ENCODE results near the gene CDT1.
"Not testable (repeated sequence)": the region's sequence is repeated elsewhere in the genome, so short reads cannot be mapped to it uniquely, and the experiment has no call there.

The CDT1 gene

DNA sequence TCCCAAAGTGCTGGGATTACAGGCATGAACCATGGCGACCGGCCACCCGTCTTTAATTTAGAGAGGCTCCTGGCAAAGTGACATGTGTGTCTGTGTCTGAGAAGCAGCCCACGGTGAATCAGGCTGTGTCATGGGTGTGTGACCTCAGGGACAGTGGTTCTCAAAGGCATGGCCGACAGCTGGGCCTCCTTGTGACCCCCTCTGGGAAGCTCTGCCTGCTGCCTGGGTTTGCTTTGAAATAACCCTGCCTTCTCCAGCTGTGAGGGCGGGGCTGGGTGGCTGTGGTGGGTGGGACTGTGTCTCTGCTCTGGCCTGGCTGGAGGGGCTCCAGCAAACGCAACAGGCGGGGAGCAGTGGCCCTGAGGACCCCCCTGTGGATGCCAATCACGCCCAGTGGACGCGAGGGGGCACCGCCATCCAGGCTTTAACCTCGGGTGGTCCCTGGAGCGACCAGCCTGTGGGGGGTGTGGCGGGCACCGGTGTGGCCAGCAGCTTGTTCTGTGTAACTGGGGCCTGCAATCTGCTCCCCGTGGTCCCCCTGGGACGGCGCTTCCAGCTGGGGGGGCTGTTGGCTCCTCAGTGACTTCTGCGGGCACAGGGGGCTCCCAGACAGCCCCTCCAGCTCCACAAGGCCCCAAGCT, 16.9 kb downstream of the CDT1 start:
- FAIRE-seq = no peak

DNA sequence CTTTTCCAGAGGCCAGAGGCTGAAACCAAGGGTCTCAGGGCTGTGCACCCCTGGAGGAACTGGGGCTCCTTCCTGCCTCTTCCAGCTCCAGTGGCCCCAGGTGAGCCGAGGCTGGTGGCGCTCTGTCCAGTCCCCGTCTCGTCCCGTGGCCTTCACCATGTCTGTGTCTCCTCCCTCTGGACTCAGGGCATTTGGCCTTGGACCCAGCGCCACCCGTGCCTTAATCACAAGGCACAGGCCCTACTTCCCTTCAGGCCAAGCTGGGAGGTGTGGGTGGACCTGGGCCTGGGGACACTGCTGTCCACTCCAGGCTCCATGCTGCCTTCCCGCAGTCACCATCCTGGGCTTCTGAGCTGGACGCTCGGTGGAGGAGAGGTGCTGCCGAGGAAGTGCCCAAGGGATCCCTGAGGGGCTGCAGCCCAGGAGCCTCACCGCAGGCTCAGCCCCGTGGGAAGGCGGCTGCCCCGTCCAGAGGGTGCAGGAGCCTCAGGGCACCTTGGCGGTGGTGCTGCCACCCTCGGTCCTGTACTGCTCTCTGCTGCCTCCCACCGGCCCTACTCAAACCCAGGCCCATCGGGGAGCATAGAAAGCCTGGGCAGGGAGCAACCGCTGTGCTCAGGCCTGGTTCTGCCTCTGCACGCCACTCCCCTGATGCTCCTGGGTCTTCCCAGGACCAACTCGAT, 17.7 kb downstream of the CDT1 start:
- no peak for FAIRE-seq

DNA sequence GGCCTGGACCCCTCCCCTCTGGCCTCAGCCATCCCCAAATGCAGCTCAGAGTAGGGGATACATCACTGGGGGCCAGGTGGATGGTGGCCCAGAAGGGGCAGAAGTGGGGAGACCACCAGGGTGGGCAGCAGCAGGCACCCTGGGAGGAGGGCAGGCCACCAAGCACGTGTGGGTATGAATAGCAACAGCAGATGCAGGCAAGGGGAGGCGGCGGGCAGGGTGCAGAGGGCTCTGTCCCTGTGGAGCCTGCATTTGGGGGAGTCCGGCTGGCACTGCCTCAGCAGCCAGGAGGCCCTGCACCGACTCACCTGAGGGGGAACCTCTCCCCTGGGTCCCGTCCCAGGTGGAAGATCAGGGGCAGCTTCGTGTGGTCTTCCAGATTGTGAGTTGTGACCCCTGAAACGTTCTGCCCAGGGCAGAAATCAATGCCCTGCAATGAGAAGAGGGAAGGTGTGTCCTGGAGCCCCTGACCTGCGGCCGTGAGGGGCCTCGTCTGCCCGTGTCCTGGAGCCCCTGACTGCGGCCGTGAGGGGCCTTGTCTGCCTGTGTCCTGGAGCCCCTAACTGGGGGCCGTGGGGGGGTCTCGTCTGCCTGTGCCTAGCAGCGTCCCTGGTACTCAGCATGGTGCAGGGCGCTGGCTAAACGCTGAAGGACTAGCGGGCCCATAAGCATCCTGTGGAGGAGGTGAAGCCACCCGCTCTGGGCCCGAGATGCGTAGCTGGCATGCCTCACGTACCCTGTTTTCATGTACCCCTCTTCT, 18.9 kb downstream of the CDT1 start:
- FAIRE-seq = no peak

DNA sequence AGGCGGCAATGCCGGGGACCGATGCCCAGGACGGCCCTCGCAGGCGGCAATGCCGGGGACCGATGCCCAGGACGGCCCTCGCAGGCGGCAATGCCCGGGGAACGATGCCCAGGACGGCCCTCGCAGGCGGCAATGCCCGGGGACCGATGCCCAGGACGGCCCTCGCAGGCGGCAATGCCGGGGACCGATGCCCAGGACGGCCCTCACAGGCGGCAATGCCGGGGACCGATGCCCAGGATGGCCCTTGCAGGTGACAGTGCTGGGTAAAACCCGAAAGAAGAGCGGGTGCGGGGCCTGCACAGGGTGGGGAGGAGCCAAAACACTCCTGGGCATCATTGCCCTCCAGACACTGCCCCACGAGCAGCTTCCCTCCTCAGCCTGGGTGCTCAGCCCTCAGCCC, 20.1 kb downstream of the CDT1 start:
- not testable (repeated sequence) for FAIRE-seq

DNA sequence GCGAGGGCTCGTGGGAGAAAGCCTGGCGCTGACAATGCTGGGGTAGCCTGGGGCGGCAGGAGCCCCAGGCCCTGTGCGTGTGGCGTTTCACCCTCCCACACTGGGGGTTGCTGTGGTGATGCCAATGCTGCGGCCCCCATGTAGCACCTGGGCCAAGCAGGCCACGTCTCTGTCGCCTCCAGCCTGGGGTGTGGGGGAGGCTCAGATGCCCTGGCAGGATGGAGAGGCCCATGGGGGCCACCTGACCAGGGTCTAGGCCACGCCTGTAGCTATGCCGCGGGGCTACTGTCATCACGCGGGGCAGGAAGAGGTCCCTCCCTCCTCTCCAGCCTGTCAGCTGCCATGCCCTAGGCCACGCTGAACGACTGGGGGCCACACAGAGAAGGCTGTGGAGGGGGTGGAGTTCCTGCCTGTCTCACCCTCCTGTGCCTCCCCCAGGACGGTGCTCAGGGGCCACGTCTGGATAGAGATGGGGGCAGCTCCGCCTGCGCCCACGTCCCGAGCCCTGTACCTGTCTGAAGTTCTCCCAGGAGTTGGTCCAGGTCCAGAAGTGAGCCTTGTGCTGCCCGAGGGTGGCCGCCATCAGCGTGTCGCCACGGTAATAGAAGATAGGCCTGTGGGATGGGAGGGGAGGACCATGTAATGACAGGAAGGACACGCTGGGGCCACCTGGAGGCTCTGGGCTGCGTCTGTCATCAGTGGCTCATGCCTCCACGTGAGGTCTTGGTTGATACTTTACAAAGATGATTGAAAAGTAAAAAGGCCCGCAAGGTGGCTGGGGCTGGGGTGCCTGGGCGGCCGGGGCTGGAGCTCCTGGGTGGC, 20.9 kb downstream of the CDT1 start:
- no peak for FAIRE-seq

DNA sequence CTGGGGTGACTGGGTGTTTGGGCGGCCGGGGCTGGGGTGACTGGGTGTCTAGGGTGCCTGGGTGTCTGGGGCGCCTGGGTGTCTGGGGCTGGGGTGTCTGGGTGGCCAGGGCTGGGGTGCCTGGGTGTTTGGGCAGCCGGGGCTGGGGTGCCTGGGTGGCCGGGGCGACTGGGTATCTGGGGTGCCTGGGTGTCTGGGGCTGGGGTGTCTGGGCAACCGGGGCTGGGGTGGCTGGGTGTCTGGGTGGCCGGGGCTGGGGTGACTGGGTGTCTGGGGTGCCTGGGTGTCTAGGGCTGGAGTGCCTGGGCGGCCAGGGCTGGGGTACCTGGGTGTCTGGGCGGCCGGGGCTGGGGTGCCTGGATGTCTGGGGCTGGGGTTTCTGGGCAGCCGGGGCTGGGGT, 21.6 kb downstream of the CDT1 start:
- FAIRE-seq = no peak

DNA sequence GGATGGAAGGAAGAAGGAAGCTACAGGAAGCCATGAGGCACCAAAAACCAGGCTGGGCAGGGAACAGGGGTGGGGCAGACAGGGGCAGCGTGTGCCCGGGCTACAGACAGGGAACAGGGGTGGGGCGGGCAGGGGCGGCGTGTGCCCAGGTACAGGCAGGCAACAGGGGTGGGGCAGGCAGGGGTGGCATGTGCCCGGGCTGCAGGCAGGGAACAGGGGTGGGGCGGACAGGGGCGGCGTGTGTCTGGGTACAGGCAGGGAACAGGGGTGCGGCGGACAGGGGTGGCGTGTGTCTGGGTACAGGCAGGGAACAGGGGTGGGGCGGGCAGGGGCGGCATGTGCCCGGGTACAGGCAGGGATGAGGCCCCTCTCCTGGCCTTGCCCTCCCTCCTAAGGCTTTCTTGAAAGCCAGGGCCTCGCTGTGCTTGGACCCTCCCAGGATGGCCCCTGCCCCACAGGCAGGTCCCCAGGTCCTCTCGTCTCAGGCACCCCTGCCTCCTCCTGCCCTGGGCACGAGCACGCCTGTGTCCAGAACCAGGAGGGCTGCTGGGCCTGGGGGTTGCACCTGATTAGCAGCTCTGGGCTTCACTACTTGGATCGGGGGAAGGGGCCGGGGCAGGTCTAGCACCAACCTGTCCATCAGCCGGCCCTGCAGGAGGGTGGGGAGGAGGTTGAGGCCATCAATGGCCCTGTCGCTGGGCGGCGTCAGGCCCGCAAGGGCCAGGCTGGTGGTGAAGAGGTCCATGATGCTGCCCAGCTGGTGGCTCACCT, 22.7 kb downstream of the CDT1 start:
- no peak for FAIRE-seq

DNA sequence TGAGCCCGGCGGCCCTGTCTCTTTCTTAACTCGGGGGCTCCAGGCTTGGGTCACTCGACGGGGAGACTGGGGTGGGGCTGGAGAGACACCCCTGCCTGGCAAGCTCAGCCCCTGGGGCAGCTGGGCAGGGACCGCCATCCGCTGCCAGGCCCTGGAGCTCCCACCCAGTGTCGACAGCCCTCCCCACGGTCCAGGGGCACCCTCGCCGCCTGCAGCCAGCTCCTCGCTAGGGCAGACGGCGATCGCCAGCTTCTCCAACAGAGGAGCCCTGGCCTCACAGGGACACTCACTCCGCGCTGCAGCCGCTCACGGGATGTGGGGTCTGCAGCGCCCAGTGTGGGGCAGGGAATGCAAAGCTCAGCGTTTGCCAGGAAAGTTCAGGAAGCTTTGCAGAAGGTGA, 24.1 kb downstream of the CDT1 start:
- FAIRE-seq = no peak

DNA sequence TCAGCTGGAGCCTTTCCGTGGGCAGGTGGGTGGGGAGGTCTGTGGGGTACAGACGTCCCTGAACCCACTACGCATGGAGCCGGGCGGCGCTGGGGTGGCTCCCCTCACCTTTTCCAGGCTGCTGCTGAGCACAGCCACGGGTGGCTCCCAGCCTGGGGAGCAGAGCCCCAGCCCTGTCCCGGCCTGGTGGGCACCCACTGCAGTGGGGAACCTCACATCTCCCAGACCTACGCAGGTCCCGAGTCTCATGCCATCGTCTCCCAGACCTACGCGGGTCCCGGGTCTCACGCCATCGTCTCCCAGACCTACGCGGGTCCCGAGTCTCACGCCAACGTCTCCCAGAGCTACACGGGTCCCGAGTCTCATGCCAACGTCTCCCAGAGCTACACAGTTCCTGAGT, 25.1 kb downstream of the CDT1 start:
- FAIRE-seq = no peak

DNA sequence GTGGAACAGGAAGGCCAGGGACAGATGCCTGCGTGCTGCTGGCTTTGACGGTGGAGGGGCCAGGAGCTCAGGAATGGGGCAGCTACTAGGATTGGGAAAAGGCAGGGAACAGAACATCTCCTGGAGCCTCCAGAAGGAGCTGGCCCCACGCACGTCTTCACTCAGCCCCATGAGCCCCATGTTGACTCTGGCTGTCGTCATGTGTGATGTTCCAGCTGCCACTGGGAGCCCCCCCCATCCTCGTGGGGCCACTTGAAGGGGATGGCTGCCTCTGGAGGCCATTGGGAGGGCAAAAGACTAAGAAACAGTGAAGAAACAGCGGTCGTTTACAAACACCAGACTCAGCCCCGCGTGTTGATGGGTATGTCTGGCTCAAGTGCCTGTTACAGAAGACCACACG, 26.7 kb downstream of the CDT1 start:
- no peak for FAIRE-seq

DNA sequence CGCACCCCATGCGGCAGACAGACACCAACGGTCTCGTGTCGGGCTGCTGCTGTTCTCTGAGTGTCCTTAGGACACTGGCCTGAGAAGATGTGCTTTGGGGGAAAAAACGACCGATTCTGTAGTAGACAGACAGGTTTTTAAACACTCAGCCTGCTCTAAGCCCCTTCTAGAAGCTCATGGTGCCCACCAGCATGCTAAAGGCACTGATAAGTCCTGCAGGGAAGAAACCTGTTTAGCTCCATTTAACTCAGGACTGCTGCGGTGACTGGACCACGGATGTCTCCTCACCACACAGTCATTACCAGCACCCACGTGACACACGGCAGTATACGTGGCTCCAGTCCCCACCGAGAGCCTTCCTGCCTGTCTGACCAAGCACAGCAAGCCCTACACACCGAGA, 27.2 kb downstream of the CDT1 start:
- no peak for FAIRE-seq

DNA sequence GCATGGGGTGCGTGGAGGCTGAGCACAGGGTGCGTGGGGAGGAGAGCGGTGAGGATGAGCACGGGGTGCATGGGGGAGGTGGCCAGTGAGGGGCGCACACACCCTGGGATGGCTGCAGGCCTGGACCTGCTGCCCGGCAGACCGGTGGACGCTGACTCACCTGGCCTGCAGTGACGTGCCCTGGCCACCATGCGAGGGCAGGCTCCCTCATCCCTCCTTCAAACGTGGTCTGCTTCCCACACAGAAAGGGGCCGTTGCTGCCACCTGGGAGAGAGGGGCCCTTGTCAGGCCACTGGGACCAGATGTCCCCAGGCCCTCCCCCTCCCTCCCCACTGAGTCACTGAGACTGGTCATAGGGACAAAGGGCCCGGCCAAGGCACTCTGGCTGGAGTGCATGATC, 28.2 kb downstream of the CDT1 start:
- FAIRE-seq = no peak

DNA sequence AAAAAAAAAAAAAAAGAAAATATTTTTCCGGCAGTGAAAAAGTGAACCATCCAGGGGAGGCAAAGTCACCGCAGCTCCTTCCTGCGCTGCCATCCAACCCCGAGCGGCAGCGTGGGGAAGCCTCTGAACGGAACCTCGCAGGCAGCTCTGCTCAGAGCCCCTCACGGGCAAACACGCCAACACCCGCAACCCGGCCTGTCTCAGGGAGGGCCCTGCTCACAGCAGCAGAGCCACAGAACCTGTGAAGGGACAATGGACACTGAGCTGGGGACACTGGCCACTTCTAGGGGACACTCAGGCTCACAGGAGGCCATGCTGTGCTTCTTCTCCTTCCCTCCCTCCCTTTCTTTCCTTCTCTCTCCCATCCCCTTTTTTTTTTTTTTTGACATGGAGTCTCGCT, 29.5 kb downstream of the CDT1 start:
- no peak for FAIRE-seq

DNA sequence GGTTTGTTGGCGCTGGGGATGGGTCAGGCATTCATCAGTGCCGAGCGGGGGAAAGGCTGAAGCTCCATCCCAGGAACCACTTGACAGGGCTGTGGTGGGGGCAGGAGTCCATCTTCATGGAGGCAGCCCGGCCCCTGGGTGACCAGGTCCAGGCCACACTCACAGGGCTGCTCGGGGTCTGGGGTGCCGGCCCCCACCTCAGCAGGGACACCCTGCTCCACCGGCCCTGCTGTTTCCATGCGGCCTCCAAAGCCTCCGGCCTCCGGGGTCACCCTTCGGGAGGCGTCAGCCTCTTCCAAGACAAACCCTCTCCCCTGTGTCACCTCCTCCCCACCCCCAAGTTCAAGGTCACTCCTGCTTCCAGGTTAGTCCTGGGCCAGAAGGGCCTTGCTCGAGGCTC, 31.1 kb downstream of the CDT1 start:
- FAIRE-seq = no peak

DNA sequence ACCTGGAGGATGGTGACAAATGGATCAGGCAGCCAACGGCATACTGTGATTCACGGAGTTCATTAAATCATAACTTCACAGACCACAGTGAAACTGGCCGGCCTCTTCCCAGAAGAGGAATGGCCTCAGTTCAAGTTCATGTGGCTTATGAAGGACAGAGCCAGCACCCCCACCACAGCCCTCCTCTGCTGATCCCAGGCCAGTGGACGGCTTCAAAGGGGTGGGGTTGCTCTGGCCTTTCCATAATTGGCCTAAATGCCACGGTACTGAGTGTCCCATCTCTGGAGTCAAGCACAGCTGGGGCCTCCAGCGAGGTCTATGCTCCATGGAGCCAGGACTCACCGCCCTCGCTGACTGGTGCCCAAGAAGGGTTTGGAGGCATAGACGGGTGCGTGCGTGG, 31.8 kb downstream of the CDT1 start:
- FAIRE-seq = no peak

DNA sequence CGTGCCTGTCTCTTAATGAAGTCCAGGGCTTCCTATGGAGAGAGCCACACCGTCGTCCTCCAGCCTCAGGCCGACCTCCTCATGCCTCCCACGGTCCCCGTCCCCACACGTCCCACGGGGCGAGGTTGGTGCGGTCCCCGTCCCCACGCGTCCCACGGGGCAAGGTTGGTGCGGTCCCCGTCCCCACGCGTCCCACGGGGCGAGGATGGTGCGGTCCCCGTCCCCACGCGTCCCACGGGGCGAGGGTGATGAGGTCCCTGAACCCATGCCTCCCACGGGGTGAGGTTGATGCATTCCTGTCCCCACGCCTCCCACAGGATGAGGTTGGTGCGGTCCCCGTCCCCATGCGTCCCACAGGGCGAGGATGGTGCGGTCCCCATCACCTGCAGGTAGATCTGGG, 32.2 kb downstream of the CDT1 start:
- FAIRE-seq = no peak

DNA sequence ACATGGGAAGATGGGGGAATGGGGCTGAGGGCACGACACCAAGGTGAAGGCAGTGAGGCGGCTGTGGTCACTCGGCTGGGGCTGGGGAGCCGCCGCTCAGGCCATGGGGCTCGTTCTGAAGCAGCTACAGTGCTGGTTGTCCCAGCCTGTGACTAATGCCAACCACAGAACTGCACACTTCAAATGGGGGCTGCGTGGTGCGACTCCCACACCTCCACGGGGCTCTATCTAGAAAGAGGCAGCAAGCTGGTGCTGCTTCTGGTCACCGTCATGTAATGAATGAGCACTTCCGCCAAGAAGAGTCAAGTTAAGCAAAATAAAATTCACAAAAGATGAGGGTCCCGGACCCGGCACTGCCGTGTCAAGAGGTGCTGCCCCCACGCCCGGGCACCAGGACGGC, 33.2 kb downstream of the CDT1 start:
- no peak for FAIRE-seq

DNA sequence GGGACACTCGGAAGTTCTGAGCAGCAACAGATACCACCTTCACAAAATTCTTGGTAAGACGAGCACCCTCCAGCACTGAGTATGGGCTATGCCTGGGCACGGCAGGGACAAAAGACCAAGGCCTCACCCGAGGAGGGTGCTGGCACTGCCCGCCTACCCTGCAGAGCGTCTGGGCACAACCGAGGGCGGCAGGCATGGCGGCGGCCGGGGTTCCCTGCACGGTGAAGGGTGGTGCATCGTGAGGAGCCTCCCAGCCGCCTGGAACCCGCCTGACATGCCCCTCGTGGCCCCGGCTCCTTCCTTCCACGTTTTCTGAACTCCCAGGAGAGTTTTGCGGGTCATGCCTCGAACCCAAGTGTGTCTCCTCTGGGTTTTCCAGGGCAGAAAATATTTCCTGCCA, 34.2 kb downstream of the CDT1 start:
- FAIRE-seq = no peak

DNA sequence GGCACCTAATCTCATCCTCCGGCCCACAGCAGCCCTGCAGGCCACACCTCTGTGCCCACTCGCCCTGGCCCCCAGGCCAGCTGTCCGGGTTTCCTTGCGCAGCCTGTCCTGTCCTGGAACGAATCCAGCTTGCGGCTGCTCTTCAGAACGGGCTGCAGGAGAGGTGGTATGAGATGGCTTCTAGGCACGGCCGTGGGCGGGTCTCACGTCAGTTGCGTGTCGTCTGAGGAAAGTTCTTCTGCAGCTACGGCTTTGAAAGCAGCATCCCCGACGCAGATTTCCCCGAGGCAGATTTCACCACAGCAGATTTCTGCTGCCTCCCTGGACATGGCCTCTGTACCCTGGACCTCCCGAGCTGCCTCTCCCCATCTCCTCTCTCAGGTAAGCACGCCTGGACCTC, 35.0 kb downstream of the CDT1 start:
- FAIRE-seq = no peak

DNA sequence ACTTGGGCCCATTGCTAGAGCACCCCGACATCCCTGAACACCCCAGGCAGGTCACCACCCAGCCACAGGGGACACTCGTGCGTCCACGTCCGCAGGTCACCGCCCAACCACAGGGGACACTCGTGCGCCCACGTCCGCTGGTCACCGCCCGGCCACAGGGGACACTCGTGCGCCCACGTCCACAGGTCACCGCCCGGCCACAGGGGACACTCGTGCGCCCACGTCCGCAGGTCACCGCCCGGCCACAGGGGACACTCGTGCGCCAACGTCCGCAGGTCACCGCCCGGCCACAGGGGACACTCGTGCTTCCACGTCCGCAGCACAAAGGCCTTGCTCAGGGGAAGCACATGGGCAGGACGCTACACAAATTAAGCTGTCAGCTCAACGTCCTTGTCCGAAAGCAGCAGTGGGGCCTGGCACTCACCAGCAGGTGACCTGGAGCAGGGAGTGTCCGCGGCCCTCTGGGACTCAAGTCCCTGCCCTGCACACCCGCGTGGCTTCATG, 35.5 kb downstream of the CDT1 start:
- FAIRE-seq = no peak

DNA sequence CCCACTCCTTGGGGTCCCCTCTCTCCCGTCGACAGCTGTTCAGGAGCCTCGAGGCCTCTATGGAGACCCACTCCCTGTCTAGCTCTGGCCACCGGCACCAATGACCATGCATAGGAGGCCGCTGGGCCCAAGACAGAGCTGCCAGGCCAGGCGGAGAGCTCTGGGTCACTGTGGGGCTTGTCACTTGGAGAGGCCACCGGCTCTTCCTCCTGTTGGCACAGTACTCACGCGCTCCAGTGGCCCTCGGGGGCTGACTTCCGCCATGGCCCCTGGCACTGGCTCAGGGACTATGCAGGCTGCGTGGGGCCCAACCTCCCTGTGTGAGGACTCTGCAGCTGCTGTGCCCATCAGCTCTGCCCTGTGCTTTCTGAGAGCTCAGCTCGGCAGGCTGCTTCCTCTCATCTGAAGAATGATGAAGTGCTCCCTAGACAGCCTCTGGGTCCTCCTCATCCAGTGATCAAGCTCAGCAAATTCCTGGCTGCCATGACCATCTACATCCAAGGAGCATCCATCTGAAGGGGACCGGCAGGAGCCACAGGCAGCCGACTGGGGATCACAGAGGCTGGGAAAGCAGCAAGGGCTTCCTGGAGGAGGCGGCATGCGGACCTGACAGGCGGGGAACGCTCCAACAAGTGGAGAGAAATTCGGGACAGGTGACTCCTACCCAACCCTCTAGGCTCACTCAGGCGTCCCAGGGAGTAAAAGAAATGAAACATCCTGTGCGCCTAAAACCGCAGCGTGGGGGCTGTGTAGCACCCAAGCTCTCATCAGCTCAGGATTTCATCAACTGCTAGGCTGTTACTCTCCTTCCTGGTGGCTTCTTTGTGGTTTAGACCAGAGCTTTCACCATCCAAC, 36.4 kb downstream of the CDT1 start:
- FAIRE-seq = no peak

Measured in colon (tissue), 2 donors.